Measurements from ENCODE around the gene GKN1.

The GKN1 gene

DNA sequence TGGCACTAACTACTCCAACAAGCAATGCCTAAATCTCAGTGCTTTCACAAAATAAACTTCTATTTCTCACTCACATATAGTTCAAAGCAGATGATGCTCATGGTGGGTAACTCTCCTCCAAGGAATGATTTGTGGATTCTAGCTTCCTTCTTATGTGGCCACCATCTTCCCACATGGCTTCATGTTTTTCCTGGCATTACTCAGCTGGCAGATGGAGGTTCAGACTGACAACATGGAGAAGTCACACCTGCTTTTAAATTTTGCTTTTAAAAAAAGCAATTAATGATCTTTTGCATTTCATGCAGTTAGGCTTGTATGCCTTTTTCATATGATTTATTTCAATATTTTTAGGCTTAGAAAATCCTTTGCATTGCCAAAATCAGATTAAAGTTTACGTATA, 15.4 kb upstream of the GKN1 start:
- no peak for DNase-seq (ENCODE audit: low read depth in 3 of 3)

DNA sequence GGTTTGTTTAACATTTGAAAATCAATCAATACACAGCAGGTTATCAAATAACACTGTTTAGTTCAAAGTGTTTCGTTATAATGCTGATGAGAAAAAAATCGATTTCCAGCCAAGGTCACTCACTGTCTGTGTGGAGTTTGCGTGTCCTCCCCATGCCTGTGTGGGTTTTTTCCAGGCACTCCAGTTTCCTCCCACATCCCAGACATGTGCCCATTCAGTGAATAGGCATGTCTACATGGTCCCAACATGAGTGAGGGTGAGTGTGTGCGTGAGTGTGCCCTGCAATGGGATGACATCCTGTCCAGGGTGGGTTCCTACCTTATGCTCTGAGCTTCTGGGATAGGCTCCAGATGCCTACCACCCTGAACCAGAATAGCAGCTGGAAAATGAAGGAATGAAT, 13.1 kb upstream of the GKN1 start:
- no peak for DNase-seq (ENCODE audit: low read depth in 3 of 3)

- DNase-seq (ENCODE audit: low read depth in 3 of 3): no peak
Measured at GRCh38 chr2:68964282-68964681, 10.2 kb upstream of the GKN1 start.

DNA sequence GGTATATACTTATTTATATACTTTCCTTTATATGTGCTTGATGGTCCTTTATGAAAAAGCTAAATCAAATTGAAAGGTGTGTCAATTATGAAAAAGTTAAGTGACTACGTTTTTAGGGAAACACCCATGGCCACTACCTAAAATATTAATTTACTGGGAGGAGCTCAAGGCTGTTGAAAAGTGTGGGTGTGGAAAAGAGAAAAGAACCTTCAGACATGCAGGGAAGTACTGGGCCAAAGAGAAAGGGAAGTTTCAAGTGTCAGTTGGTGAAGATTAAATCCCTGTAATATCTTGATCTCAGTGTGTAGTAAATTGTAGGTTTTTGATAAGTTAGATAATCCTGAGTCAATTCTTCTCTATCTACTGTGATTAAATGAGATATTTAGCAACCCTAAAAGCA, 6.2 kb upstream of the GKN1 start:
- no peak for DNase-seq (ENCODE audit: low read depth in 3 of 3)

DNA sequence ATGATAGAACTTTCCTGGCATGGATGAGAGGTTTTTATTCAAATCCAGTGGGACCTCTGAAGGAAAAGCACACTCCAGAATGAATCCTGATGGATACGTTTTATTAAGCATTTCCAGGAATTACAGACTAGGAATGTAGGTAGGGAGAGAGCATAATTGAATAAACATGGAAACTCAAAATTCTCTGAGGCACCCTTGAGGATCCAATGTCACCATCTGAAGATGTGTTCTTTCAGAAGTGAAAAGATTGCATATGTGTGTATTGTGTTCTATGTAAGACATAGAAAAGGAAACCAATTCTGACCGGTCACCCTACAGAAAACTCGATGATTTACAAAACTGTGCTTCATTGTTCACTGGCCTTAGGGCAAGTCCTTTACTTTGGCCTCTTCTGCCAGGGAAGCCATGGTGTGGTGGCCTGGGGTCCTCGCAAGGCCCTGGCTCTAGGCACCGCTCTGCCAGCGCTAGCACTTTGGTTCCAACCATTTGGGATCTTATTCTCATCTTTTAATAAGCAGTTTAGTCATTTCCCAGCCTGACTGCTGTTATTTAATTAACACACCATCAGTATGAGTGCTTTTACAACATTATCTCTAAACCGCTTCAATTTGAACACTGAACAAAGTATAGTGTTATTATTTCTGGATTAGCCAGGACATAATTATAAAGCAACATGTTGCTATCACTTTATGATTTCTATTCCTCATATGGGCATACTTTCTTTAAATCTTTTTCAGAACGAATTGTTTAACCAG, 4.5 kb upstream of the GKN1 start:
- DNase-seq (ENCODE audit: low read depth in 3 of 3): no peak

DNA sequence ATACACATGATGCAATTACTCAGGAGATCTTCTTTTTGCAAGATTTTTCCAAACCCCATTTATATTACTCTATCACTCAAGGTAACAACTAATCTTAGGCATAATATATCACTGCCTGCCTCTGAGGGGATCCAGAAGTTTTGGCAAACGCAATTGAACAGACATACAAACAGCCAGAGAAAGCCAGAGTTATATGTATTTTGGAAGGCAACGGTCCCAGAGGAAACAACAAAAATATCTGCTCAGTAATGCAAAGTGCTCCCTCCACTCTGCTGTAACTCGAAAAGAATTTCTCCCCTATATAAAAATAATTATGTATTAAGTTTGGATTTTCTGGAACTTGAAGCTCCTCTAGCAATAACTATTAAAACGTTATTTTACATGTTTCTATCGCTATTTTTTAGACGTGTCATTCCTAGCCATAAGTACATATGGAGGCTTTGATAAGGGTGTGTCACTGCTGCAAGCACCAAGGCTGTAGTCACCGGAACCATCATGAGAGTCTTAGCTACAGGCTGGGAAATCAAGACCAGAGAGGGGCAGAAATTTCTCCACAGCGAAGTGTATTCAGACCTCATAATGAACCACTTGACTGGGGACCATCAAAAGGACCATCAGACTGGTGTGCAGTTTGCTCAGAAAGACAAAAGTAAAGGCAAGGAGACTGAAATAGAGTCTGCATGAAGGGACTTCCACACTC, 3.7 kb upstream of the GKN1 start:
- no peak for DNase-seq (ENCODE audit: low read depth in 3 of 3)

DNA sequence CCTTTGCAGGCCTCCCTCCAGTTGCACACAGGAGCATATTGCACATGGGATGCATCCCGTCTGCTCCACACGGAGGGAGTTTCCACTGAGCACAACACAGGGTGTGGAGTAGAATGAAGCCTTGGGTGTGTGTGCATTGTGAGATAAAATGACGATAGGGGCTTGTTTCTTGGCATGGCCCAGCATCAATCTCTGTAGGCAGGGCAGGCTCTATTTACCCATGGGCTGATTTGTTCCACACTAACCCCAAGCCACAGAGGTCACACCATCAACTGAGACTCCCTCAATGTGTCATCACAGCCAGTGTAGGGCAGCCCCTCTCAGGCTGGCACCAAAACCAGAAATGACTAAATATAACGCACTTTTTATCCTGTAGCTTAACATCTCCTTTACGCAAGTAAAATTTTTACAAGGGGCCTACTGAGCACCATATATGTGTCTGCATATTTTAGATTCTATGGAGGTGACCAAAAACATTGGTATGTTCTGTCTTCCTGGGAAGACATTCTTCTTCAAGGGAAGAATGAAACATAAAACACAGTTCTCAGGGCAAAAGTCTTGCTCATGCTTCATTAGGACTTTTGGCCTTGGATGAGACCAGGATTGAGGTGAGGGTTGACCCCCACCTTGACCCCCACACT, 2.7 kb upstream of the GKN1 start:
- DNase-seq (ENCODE audit: low read depth in 3 of 3): no peak

DNA sequence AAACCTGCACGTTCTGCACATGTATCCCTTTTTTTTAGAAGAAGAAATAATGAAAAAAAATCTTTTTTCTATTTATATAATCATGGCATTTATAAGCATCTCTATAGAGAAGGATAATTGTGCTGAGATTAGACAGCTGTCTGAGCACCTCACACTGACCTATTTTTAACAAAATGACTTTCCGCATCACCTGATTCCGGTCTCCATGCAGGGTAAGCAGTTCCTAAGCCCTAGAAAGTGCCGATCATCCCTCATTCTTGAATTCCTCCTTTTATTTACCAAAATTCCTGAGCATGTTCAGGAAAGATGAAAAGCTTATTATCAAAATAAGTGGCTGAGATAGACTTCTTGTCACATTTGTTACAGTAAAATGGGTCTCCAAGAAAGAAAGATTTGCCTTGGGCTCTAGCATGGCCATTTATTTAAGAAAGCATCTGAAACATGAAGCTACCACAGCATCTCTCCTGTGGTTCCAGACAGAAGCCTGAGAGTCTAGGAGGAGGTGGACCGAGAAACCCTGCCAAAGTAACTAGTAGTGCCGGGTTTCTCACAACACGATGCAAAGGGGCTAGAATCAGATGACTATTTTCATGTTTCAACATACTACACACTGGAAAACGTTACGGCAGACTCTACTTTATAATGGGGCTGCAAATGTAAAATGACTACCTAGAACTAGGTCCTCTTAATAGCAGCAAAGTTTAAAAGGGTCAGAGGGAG, 670 bp downstream of the GKN1 start:
- DNase-seq (ENCODE audit: low read depth in 3 of 3): no peak

DNA sequence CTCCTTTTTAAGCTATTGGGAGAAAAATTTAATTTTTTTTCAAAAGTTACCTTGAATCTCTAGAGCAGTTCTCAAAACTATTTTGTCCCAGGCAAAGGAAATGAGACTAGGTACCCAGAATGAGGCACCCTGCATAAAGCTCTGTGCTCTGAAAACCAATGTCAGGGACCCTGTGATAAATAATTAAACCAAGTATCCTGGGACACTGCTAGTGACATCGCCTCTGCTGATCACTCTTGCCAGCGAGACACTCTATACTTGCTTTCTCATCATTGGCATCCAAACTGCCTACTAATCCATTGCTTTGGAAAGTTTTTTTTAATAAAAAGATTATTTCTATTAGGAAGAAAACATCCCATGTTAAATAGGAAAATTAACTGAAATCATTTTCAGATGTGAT, 1.4 kb downstream of the GKN1 start:
- no peak for DNase-seq (ENCODE audit: low read depth in 3 of 3)

DNA sequence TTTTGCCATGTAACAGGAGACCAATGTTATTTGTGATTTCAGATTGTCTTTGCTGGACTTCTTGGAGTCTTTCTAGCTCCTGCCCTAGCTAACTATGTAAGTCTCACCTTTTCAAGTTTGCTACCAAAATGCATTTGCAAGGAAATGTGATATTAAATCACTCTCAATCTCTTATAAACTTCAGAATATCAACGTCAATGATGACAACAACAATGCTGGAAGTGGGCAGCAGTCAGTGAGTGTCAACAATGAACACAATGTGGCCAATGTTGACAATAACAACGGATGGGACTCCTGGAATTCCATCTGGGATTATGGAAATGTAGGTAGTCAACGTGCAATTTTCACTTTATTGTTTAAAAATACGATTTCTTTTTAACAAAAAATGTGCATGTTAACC, 3.0 kb downstream of the GKN1 start:
- no peak for DNase-seq (ENCODE audit: low read depth in 3 of 3)

GRCh38 chr2:68978098-68978497, 3.7 kb downstream of the GKN1 start:
- no peak for DNase-seq (ENCODE audit: low read depth in 3 of 3)

DNA sequence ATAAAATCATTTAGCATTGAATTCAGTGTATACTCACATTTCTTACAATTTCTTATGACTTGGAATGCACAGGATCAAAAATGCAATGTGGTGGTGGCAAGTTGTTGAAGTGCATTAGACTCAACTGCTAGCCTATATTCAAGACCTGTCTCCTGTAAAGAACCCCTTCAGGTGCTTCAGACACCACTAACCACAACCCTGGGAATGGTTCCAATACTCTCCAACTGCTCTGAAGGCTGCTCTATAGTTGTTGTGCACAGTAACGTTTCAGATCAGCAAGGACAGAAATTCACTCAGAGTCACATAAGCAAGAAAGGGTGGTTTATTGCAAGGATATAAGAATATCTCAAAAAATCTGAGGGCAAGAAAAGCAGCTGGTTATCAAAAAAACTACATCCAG, 6.5 kb downstream of the GKN1 start:
- DNase-seq (ENCODE audit: low read depth in 3 of 3): no peak

DNA sequence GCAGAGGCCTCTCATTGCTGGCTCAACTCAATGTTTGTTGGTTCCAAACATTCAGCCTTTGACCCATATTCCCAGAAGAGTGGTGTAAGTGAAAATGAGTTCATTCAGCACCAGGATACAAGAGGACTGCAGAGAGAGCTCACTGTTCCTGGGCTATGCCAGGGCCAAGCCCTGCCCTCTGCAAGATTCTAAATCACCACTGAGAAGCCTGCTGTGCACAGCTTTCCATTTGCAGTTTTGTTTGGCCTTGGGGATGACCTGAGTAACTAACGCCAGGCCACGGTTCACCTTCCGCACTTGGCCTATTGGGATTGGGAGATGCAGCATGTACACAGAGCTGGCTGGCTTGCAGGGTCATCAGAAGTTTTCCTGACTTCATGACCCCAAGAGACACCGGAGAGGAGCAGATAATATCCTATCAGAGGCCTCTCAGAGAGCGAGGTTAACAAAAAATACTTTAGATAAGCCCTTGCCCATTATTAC, 12.6 kb downstream of the GKN1 start:
- DNase-seq (ENCODE audit: low read depth in 3 of 3): no peak

DNA sequence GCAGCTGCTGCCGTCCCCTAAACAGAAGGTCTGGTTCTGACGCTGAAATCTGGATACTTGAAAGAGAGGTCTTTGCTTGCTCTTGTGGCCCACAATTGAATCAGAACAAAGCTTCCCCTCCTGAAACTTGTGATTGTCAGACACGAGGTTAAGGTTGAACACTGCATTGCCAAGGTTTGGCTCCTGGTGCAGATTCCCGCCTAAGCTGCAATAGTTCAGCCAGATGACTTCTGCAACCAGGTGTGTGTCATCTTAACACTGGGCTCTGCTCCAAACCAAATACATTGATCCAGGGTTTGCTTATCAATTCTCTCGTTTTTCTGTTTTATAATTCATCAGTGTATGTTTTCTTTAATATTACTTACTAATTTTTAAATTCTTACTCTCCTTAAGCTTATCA, 14.6 kb downstream of the GKN1 start:
- no peak for DNase-seq (ENCODE audit: low read depth in 3 of 3)

GRCh38 chr2:68992341-68992740, 17.9 kb downstream of the GKN1 start:
- DNase-seq (ENCODE audit: low read depth in 3 of 3): no peak

DNA sequence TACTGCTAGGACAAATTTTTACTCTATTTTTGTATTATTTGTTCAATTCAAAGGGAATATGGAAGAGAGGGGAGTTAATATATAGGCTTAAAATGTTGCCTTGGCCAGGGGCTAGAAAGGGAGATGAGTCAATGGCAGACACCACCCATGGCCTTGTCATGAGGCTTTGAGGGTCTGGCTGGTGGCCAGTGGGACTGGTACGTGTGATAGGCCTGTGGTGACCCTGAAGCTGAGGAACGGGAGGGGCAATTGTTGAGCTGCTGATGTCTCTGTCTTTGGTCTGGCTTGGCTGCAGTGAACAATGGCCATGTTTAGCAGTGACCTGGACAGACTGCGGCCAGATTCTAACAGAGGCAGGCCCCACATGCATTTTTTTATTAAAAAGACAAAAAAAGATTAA, 18.5 kb downstream of the GKN1 start:
- no peak for DNase-seq (ENCODE audit: low read depth in 3 of 3)

DNA sequence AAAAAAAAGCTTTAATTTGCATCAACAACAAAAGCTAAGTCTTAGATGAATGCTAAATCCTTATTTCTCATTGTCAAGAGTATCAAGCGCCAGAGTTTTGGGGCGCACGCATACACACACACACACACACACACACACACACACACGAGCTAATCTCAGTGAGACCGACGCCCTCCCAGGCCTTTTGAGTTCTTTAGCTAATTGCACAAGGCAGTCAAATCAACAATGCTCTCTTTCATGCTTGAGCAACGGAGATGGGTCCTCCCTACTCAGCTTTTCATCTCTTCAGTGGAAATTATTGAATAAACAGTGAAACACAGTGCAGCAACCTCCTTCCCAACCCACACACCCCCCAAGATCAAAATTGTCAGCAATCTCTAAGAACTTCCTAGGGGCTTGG, 19.2 kb downstream of the GKN1 start:
- no peak for DNase-seq (ENCODE audit: low read depth in 3 of 3)

GRCh38 chr2:68994864-68995263, 20.4 kb downstream of the GKN1 start:
- no peak for DNase-seq (ENCODE audit: low read depth in 3 of 3)

GRCh38 chr2:68995916-68996315, 21.5 kb downstream of the GKN1 start:
- no peak for DNase-seq (ENCODE audit: low read depth in 3 of 3)

DNA sequence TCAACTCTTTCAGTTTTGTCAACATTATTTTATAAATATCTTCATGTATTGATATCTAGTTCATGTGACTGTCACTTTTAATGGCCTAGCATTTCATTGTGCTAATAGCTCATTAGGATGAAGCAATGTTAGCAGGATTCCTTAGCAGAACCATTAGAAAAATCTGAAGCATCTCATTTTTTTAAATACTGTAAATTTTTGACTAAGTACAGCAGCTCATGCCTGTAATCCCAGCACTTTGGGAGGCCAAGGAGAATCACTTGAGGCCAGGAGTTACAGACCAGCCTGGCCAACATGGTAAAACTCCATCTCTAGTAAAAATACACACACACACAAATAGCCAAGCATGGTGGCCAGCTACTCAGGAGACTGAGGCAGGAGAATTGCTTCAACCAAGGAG, 23.0 kb downstream of the GKN1 start:
- DNase-seq (ENCODE audit: low read depth in 3 of 3): no peak

DNA sequence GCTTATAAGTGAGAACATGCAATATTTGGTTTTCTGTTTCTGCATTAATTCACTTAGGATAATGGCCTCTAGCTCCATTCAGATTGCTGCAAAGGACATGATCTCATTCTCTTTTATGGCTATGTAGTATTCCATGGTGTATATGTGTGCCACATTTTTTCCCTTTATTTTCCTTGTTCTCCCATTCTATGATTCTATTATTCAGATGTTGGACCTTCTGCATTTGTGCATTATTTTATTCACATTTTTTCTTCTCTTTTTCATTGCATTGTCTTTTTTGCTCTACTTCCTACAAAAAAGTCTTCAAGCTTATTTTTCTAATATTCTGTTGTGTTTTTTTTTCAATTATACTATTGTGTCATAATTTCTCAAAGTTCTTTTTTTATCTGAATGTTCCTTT, 27.4 kb downstream of the GKN1 start:
- no peak for DNase-seq (ENCODE audit: low read depth in 3 of 3)

GRCh38 chr2:69003731-69004130, 29.3 kb downstream of the GKN1 start:
- DNase-seq (ENCODE audit: low read depth in 3 of 3): no peak
